ENCODE measurements around the gene ACOT7.

- no peak for TF ChIP-seq CTCF (IDR thresholded peaks at IDR 0.05)
- no peak for TF ChIP-seq POLR2A (IDR thresholded peaks at IDR 0.05)
- TF ChIP-seq POLR2AphosphoS5 (IDR thresholded peaks at IDR 0.05): no peak
These were observed 90.1 kb downstream of the ACOT7 start for GRCh38 chr1:6303397-6304012.

Data from breast epithelium (tissue), 3 donors.